Peyer's patch (tissue), 4 donors: ENCODE measurements around the gene RAET1E.

Experiments
- POLR2A ChIP-seq, 2 donors: fragments of 450-650 bp; IDR thresholded peaks; one replicate each; pipeline ENCODE4 v1.5.1; 2017; ENCODE audit warnings: antibody characterized with exemption in 2 of 2, mild to moderate bottlenecking in 2 of 2, moderate library complexity in 2 of 2
- TF ChIP-seq, protein P1 (sequence below), 6 experiments: fragments of 450-650 bp in 4 of 6; fragments of 200-600 bp in 2 of 6; sonication (generic) in 1 of 6; IDR thresholded peaks; one replicate each; pipeline ENCODE4 v1.5.1; 2017 to 2019; ENCODE audit warnings: antibody characterized with exemption in 6 of 6, mild to moderate bottlenecking in 3 of 6, moderate library complexity in 1 of 6

DNA sequence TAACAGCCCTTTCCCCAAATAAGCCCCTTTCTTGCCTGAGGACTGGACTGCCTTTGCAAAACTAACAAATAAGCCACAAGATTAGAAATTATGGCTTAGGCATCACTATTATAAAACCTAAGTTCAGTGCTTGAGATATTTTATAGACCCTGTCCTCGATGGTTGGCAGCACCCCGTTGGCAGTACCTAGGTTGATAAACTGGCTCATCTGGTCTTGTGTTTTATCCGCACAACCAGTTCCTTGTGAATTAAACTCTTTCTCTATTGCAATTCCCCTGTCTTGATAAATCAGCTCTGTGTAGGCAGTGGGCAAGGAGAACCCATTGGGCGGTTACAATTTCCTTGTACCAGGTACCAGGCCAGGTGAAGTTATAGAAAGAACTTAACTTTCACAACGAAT is 40.4 kb downstream of the RAET1E start:
- TF ChIP-seq, protein P1, sequence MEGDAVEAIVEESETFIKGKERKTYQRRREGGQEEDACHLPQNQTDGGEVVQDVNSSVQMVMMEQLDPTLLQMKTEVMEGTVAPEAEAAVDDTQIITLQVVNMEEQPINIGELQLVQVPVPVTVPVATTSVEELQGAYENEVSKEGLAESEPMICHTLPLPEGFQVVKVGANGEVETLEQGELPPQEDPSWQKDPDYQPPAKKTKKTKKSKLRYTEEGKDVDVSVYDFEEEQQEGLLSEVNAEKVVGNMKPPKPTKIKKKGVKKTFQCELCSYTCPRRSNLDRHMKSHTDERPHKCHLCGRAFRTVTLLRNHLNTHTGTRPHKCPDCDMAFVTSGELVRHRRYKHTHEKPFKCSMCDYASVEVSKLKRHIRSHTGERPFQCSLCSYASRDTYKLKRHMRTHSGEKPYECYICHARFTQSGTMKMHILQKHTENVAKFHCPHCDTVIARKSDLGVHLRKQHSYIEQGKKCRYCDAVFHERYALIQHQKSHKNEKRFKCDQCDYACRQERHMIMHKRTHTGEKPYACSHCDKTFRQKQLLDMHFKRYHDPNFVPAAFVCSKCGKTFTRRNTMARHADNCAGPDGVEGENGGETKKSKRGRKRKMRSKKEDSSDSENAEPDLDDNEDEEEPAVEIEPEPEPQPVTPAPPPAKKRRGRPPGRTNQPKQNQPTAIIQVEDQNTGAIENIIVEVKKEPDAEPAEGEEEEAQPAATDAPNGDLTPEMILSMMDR (IDR thresholded peaks at IDR 0.05) = no peak
- TF ChIP-seq POLR2A (IDR thresholded peaks at IDR 0.05) = no peak
